Activated naive CD4-positive, alpha-beta T cell treated with anti-CD3 and anti-CD28 coated beads, Interleukin-2, amount 50 U/mL, for 16 hours (primary cell): ENCODE results near the gene CDS2.

Experiments
- DNase-seq: peaks from one replicate; pipeline ENCODE4 v3.0.0-alpha.2; 2020

The CDS2 gene

GRCh38 chr20:5183731-5184474, 57.1 kb downstream of the CDS2 start:
- no peak for DNase-seq

- no peak for DNase-seq
Measured at GRCh38 chr20:5184684-5185083, 57.9 kb downstream of the CDS2 start.

GRCh38 chr20:5187122-5187521, 60.3 kb downstream of the CDS2 start:
- no peak for DNase-seq

- DNase-seq, result no peak
Measured at GRCh38 chr20:5188736-5189135, 61.9 kb downstream of the CDS2 start.

DNA sequence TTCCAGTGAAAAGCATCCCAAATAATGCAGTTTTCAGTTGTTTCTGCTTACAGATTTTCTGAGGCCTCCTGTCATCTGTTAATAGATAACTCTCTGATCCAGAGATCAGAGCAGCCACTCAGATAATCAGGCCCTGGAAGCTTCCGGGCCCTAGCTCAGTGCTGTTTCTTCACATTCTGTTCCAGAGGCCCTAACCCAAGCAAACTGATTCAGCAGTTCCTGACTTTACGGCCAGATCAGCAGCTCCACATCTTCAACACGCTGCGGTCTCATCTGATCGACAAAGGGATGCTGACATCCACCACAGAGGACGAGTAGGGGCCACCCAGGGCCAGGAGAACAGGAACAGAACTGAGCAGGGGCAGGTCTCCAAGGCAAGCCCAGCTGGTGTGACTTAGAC, 63.1 kb downstream of the CDS2 start:
- DNase-seq, result no peak

GRCh38 chr20:5190444-5190843, 63.6 kb downstream of the CDS2 start:
- no peak for DNase-seq

DNA sequence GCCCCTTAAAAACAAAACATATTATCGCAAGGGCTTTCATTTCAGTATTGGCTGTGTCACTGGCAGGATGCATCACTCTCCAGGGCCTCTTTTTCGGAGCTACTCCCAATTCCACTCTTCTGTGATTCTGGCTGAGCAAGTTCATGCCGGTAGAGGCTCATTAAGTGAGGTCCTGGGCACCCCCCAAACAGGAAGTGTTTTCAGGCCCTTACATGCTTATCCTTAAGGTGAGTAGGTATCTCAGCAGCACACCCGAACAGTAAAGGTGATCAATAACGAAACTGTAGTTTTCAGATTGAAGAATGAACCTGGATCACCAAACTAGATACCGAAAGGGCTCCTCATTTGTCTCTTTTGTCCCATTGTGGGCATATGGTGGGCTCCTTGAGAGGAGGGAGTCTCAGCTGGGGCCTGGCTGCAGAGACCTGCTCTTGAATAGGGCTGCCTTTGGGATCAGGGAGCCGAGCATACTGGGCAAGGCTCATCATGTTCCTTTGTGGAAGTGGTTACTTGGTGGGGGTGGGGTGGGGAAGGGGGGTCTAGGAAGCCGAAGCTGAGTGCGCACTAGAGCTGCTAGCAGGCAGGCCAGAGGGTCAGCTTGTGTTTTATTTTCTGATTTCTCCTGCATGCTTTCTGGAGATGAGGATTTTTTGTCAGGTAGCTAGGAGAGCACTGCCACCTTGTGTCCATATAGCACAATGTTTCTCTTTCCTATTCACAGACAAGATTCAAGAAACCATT, 65.2 kb downstream of the CDS2 start:
- peak; percentile 22 for DNase-seq

DNA sequence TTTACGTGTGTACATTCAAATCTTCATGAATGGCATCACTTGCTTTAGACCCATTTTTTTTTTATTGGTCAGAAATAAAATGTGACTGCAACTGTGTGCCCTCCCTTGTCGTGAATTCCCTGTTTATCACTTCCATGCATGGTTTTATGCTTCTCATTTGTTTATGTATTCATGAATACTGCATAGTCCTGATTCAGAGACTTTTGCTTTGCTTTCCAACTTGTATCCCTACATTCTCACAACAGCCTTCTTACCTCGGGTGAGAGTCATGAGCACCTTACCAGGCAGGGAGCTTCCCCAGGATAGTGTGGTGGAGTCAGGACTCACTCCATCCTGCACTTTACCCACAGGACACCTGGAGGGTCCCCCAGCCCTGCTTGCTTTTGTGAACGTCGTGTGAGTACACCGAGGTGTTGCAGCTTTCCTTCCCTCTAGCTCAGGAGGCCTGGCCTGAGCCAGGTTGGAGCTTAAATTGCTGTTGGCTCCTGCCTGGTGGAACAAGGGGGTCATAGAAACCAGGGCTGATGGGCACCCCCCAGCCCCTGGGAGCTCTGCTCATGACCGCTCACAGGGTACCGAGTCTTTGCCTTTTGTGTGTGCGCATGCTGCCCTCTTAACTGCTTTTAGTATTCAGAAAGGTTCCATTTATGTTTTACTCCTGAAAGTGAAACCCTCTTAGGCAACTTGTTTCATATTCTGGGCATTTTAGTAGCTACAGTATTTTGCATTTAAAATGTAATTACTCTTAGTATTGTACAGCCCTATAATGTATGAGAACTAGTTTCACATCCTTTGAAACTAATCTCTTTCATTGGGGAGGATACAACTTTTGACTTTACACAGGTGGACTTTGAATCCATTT, 66.0 kb downstream of the CDS2 start:
- DNase-seq, result no peak

- DNase-seq, result no peak
Measured at GRCh38 chr20:5195655-5196054, 68.8 kb downstream of the CDS2 start.

- no peak for DNase-seq
Measured at GRCh38 chr20:5196149-5196548, 69.3 kb downstream of the CDS2 start.

- DNase-seq, result no peak
Measured at GRCh38 chr20:5197270-5197827, 70.5 kb downstream of the CDS2 start.

GRCh38 chr20:5197847-5198650, 71.2 kb downstream of the CDS2 start:
- no peak for DNase-seq

- no peak for DNase-seq
Measured at GRCh38 chr20:5198651-5198924, 71.8 kb downstream of the CDS2 start.

DNA sequence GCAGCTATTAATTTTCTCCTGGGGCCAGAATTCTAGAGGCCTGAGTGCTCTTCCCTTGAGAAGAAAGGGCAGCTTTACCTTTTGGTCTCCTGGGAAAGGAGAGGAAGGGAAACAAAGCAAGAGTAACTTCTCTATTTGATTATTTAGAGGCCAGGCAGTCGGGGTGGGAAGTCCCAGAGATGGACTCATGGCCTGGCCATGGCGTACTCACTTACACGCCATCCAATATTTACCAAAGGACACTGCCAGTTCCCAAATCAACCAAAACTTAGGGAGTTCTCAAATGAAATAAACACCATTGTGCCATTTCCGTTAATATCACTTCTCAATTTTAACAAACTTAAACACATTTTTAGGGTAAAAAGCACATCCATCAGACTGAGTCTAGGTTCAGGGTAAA, 76.6 kb downstream of the CDS2 start:
- no peak for DNase-seq

- peak; percentile 69 for DNase-seq
Measured at GRCh38 chr20:5205348-5206210, 78.8 kb downstream of the CDS2 start.

DNA sequence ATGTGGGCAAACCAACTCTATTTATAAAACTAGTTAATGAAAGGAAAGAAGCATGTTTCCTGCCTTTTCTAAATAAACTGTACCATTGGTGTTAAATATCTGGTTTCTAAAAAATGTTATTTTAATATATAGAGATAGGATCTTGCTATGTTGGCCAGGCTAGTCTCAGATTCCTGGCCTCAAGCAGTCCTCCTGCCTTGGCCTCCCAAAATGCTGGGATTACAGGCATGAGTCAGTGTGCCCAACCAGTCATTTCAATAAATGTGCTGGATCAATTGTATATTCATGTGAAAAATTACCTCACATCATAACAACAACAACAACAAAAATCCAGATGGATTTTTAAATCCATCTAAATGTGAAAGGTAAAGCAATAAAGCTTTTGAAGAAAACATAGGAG, 80.3 kb downstream of the CDS2 start:
- no peak for DNase-seq

GRCh38 chr20:5211803-5212714, 85.3 kb downstream of the CDS2 start:
- no peak for DNase-seq

- no peak for DNase-seq
Measured at GRCh38 chr20:5212907-5213487, 86.2 kb downstream of the CDS2 start.

DNA sequence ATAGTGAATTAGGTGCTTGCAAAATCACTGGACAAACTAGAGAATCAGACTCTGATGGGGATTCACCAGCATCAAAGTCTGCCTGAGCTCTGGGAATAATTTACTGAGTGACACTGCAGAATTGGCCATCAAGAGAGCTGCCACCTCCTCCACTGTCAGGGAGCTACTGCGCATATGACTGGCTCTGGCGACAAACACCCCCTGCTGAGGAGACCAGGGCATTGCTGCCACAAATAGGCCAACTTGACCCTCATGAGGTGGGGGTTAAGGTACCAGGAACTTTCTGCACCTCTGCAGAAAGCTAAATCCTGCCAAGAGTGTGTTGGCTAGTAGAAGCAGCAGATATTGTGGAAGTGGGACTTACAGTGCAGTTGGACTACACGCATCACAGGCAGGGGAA, 88.0 kb downstream of the CDS2 start:
- no peak for DNase-seq

GRCh38 chr20:5215672-5216304, 89.0 kb downstream of the CDS2 start:
- no peak for DNase-seq
